H1 (cell line): ENCODE data around the gene HS1BP3. TPM values are rescaled to one million over a fixed set of nuclear protein-coding genes. Genes with fewer than 3 reads are reported as not detected.

Source experiments
- CTCF ChIA-PET: fragments of 300-600 bp; sonication (Branson Sonifier 250); formaldehyde crosslinking; loops from one replicate; lab custom pipeline; 2021; ENCODE audit not compliant: partially characterized antibody; lab: Charles Lee
- POLR2A ChIA-PET: fragments of 300-600 bp; sonication (Branson Sonifier 250); formaldehyde crosslinking; loops from one replicate; lab custom pipeline; 2021; ENCODE audit warnings: inconsistent platforms; ENCODE audit not compliant: partially characterized antibody; lab: Charles Lee
- DNase-seq, 2 experiments: peaks; one replicate each; pipeline versions ENCODE4 v3.0.0 to v3.0.0-alpha.2; 2010 to 2022; ENCODE audit warnings: low spot score in 2 of 2, low read depth in 1 of 2, mixed read lengths in 1 of 2
- FAIRE-seq: peaks from 2 replicates; lab custom pipeline; 2011; peaks lifted over from hg19 to GRCh38; lab: Jason Lieb, UNC
- H2AFZ ChIP-seq: 2 replicates; pipeline ENCODE4 v1.8.1; 2012; ENCODE audit warnings: low read length, inconsistent platforms
- H2AK5ac ChIP-seq: 2 replicates; pipeline ENCODE4 v1.6.1; 2013; ENCODE audit warnings: low read depth, low read length
- H2BK120ac ChIP-seq: replicated peaks from 2 replicates; pipeline ENCODE3; 2013; ENCODE audit warnings: low read depth, low read length, inconsistent platforms
- H2BK12ac ChIP-seq: 2 replicates; pipeline ENCODE4 v1.6.1; 2013; ENCODE audit warnings: low read depth, low read length
- H2BK15ac ChIP-seq: 2 replicates; pipeline ENCODE4 v1.6.1; 2013; ENCODE audit warnings: low read length
- H2BK20ac ChIP-seq: 2 replicates; pipeline ENCODE4 v1.6.1; 2013; ENCODE audit warnings: low read length
- H2BK5ac ChIP-seq: 2 replicates; pipeline ENCODE4 v1.6.1; 2013; ENCODE audit warnings: low read depth, low read length
- H3K14ac ChIP-seq: 2 replicates; pipeline ENCODE4 v1.6.1; 2013; ENCODE audit warnings: inconsistent platforms; ENCODE audit not compliant: insufficient read length
- H3K18ac ChIP-seq: 2 replicates; pipeline ENCODE4 v1.6.1; 2013; ENCODE audit warnings: low read length; ENCODE audit errors: extremely low read depth
- H3K23ac ChIP-seq: 2 replicates; pipeline ENCODE4 v1.6.1; 2013; ENCODE audit warnings: inconsistent platforms; ENCODE audit not compliant: insufficient read length
- H3K23me2 ChIP-seq: 2 replicates; pipeline ENCODE4 v1.6.1; 2013; ENCODE audit warnings: low read depth, low read length
- H3K27ac ChIP-seq: 2 replicates; pipeline ENCODE4 v1.6.1; 2011; ENCODE audit warnings: low read depth, low read length, inconsistent platforms
- H3K27me3 ChIP-seq, 4 experiments: replicated peaks in 1 of 4; 1 replicate in 1 of 4; 2 replicates in 3 of 4; pipeline versions ENCODE4 v1.6.1 to v1.8.1; 2011 to 2013; ENCODE audit warnings: low read length in 3 of 4, mild to moderate bottlenecking in 3 of 4, inconsistent platforms in 2 of 4, mixed read lengths in 2 of 4, moderate library complexity in 1 of 4; ENCODE audit not compliant: control insufficient read depth in 3 of 4, insufficient read depth in 3 of 4; ENCODE audit errors: extremely low read depth in 1 of 4
- H3K36me3 ChIP-seq, 4 experiments: 2 replicates each; pipeline versions ENCODE4 v1.6.1 to v1.8.1; 2011 to 2013; ENCODE audit warnings: mild to moderate bottlenecking in 4 of 4, low read length in 3 of 4, moderate library complexity in 2 of 4, control low read depth in 1 of 4, inconsistent platforms in 1 of 4; ENCODE audit not compliant: insufficient read depth in 4 of 4, control insufficient read depth in 2 of 4
- H3K4ac ChIP-seq: replicated peaks from 2 replicates; pipeline ENCODE3; 2013; ENCODE audit warnings: low read length, low read depth, mixed read lengths, inconsistent platforms; ENCODE audit not compliant: insufficient read length
- H3K4me1 ChIP-seq, 4 experiments: replicated peaks in 1 of 4; 1 replicate in 1 of 4; 2 replicates in 3 of 4; pipeline versions ENCODE4 v1.6.1 to v1.8.1; 2011 to 2013; ENCODE audit warnings: low read length in 3 of 4, inconsistent platforms in 2 of 4, mixed read lengths in 1 of 4; ENCODE audit not compliant: insufficient read depth in 4 of 4, control insufficient read depth in 3 of 4
- H3K4me2 ChIP-seq, 2 experiments: 2 replicates each; pipeline versions ENCODE4 v1.6.1 to v1.8.1; 2011 to 2013; ENCODE audit warnings: low read depth in 2 of 2, low read length in 2 of 2, control low read depth in 1 of 2, inconsistent platforms in 1 of 2, mild to moderate bottlenecking in 1 of 2; ENCODE audit not compliant: insufficient read depth in 1 of 2
- H3K4me3 ChIP-seq, 4 experiments: fragments of 200-600, 300-600 bp in 1 of 4; sonication (generic), shearing (Covaris generic), sonication (Bioruptor Twin) in 1 of 4; 2 replicates each; pipeline versions ENCODE4 v1.5.1 to v1.8.1; 2011 to 2016; ENCODE audit warnings: low read length in 4 of 4, low read depth in 3 of 4, control low read depth in 2 of 4, inconsistent platforms in 2 of 4, mild to moderate bottlenecking in 2 of 4, mixed read lengths in 1 of 4, moderate library complexity in 1 of 4; ENCODE audit not compliant: insufficient read depth in 2 of 4; ENCODE audit errors: extremely low read depth in 1 of 4
- H3K56ac ChIP-seq: replicated peaks from 2 replicates; pipeline ENCODE3; 2013; ENCODE audit warnings: low read depth, mild to moderate bottlenecking, mixed read lengths, low read length, inconsistent platforms; ENCODE audit not compliant: insufficient read length
- H3K79me1 ChIP-seq: 2 replicates; pipeline ENCODE4 v1.6.1; 2013; ENCODE audit warnings: low read depth, low read length, control low read depth
- H3K79me2 ChIP-seq, 2 experiments: 2 replicates each; pipeline versions ENCODE4 v1.6.1 to v1.8.1; 2012 to 2013; ENCODE audit warnings: low read length in 2 of 2, mild to moderate bottlenecking in 2 of 2, inconsistent platforms in 1 of 2; ENCODE audit not compliant: insufficient read depth in 2 of 2, control insufficient read depth in 1 of 2
- H3K9ac ChIP-seq, 4 experiments: replicated peaks in 1 of 4; 1 replicate in 1 of 4; 2 replicates in 3 of 4; pipeline versions ENCODE4 v1.6.1 to v1.8.1; 2011 to 2013; ENCODE audit warnings: low read depth in 3 of 4, low read length in 3 of 4, control low read depth in 2 of 4, mild to moderate bottlenecking in 2 of 4, moderate library complexity in 2 of 4, inconsistent platforms in 1 of 4; ENCODE audit errors: extremely low read depth in 1 of 4
- H3K9me3 ChIP-seq, 2 experiments: 2 replicates each; pipeline versions ENCODE4 v1.6.1 to v1.8.1; 2012 to 2013; ENCODE audit warnings: mild to moderate bottlenecking in 2 of 2, moderate library complexity in 2 of 2, control low read depth in 1 of 2, inconsistent platforms in 1 of 2, low read depth in 1 of 2, low read length in 1 of 2, mixed read lengths in 1 of 2; ENCODE audit not compliant: insufficient read depth in 2 of 2
- H4K20me1 ChIP-seq, 2 experiments: replicated peaks in 1 of 2; 2 replicates each; pipeline versions ENCODE3 to v1.8.1; 2011 to 2013; ENCODE audit warnings: inconsistent platforms in 2 of 2, low read length in 2 of 2, mild to moderate bottlenecking in 1 of 2; ENCODE audit not compliant: insufficient read depth in 2 of 2, control insufficient read depth in 1 of 2
- H4K5ac ChIP-seq: 2 replicates; pipeline ENCODE4 v1.6.1; 2013; ENCODE audit warnings: low read length, low read depth, mixed read lengths, inconsistent platforms; ENCODE audit not compliant: insufficient read length
- H4K8ac ChIP-seq: 2 replicates; pipeline ENCODE4 v1.8.0; 2013; ENCODE audit warnings: mild to moderate bottlenecking, moderate library complexity, low read length, inconsistent platforms; ENCODE audit not compliant: insufficient read depth; ENCODE audit errors: extremely low read depth
- H4K91ac ChIP-seq: replicated peaks from 2 replicates; pipeline ENCODE3; 2013; ENCODE audit warnings: low read length, mixed read lengths, inconsistent platforms; ENCODE audit not compliant: insufficient read length
- EP300 ChIP-seq, 2 experiments: IDR thresholded peaks; 1 replicate in 1 of 2; 2 replicates in 1 of 2; pipeline ENCODE4 v1.6.1; 2011 to 2012; ENCODE audit warnings: low read depth in 2 of 2, low read length in 2 of 2, mild to moderate bottlenecking in 2 of 2, borderline replicate concordance in 1 of 2, inconsistent platforms in 1 of 2, moderate library complexity in 1 of 2
- GTF2F1 ChIP-seq: IDR thresholded peaks from 2 replicates; pipeline ENCODE4 v1.6.1; 2012; ENCODE audit warnings: low read depth, low read length, improper control_type of control experiment, borderline replicate concordance
- HDAC2 ChIP-seq, 2 experiments: fragments of 300-600 bp in 1 of 2; sonication (generic) in 1 of 2; IDR thresholded peaks; 2 replicates each; pipeline ENCODE4 v1.6.1; 2011 to 2012; ENCODE audit warnings: low read depth in 2 of 2, low read length in 2 of 2, mild to moderate bottlenecking in 2 of 2, moderate library complexity in 2 of 2, borderline replicate concordance in 1 of 2, inconsistent platforms in 1 of 2
- MAFK ChIP-seq: IDR thresholded peaks from 2 replicates; pipeline ENCODE4 v1.6.1; 2012; ENCODE audit warnings: low read depth, mild to moderate bottlenecking, improper control_type of control experiment, low read length
- NANOG ChIP-seq: IDR thresholded peaks from 2 replicates; pipeline ENCODE4 v1.6.1; 2011; ENCODE audit warnings: low read length, low read depth, mild to moderate bottlenecking, inconsistent platforms; ENCODE audit not compliant: insufficient read depth, poor library complexity, severe bottlenecking
- PHF8 ChIP-seq: fragments of 200-600 bp; sonication (generic); conservative IDR thresholded peaks from 2 replicates; pipeline ENCODE4 v1.7.1; 2012; ENCODE audit warnings: low read depth, mild to moderate bottlenecking, inconsistent platforms, low read length, moderate library complexity
- RFX5 ChIP-seq: IDR thresholded peaks from 2 replicates; pipeline ENCODE4 v1.6.1; 2011; ENCODE audit warnings: low read depth, low read length, improper control_type of control experiment, borderline replicate concordance
- SIX5 ChIP-seq: IDR thresholded peaks from 2 replicates; pipeline ENCODE4 v1.6.1; 2011; ENCODE audit warnings: mild to moderate bottlenecking, low read depth, low read length
- TAF1 ChIP-seq: IDR thresholded peaks from 2 replicates; pipeline ENCODE4 v1.6.1; 2011; ENCODE audit warnings: mild to moderate bottlenecking, low read depth, low read length
- TEAD4 ChIP-seq: IDR thresholded peaks from 2 replicates; pipeline ENCODE4 v1.6.1; 2012; ENCODE audit warnings: low read depth, low read length, inconsistent platforms, mixed read lengths
- WGBS, 2 experiments: shearing (Covaris generic) in 1 of 2; methylation state at CpG; one replicate each; pipeline versions ENCODE4 v1.1.6 to v1.1.7; 2013 to 2015; ENCODE audit warnings: low lambda C conversion rate in 2 of 2, mixed read lengths in 2 of 2, inconsistent platforms in 1 of 2, low coverage in 1 of 2, missing lambda C conversion rate in 1 of 2; ENCODE audit not compliant: insufficient replicate concordance in 2 of 2, insufficient coverage in 1 of 2, insufficient read length in 1 of 2; ENCODE audit errors: extremely low coverage in 1 of 2, missing lambda C conversion rate in 1 of 2; 5-methylcytosine and 5-hydroxymethylcytosine counted together
- polyA plus RNA-seq, 7 experiments: library from polyadenylated mRNA; depleted of rRNA in 3 of 7; stranded (reverse) in 5 of 7; unstranded in 2 of 7; fragments of >200 nt in 5 of 7; fragments of 200-250 nt in 2 of 7; gene quantifications; 1 replicate in 5 of 7; 2 replicates in 1 of 7; 4 replicates in 1 of 7; pipeline versions ENCODE4 v1.2.1 to v1.2.3, GENCODE V29; 2011 to 2013; ENCODE audit warnings: missing spikeins in 2 of 7, mixed read lengths in 2 of 7
- total RNA-seq: library from RNA; stranded (reverse); fragmentation: NEBNext Ultra II Directional; extraction: Animal tissue kit (Norgen Biotek cat#: 25700); gene quantifications from 2 replicates; pipeline ENCODE4 v1.2.1, GENCODE V29; 2021
- TF ChIP-seq, protein P1 (sequence below): IDR thresholded peaks from 2 replicates; pipeline ENCODE4 v1.6.1; 2011; ENCODE audit warnings: low read length, improper control_type of control experiment

HS1BP3 gene
- total and polyA plus RNA-seq, 2 of the 8 experiments (the other 6 are each of a cell fraction or from before 2014, with no cell fraction given): 11.1 to 11.3 TPM

DNA sequence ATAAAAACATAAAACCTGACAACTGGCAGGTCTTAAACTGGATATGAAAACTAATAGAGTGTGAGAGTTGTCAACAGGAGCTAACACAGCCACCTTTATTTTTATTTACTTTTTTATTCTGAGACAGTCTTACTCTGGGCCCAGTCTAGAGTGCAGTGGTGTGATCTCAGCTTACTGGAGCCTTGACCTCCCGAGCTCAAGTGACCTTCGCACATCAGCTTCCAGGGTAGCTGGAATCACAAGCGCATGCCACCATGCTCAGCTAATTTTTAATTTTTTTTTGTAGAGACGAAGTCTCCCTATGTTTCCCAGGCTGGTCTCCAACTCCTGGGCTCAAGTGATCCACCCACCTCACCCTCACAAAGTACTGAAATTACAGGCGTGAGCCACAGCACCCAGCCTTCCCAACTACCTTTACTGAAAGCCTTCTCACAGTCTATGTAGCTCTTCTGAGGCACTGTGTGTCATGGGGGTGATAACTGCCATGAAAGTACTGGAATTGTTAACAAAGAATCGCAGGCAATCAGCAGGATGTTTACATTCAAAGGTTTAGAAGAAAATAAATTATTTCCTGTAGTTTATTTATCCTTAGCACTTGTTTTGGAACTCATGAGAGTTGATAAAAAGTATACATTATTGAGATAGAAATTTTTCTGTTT is 40.3 kb upstream of the HS1BP3 start:
- no peak overlapping the region for H2BK20ac ChIP-seq
- ChIA-PET POLR2A (no interaction called here), CTCF (interaction anchor here (0.7 to 4.3 kb wide), 6 partner anchors 8 to 272 kb away, joined by 3 to 35 read pairs (median 6); no protein-coding TSS in a partner anchor)
- no peak overlapping the region for H2BK5ac ChIP-seq
- no peak overlapping the region for H4K5ac ChIP-seq
- WGBS, 2 experiments: 84% methylated on average over 6 of the region's 6 CpGs; no CpG with 5 or more reads in 1 of the 2 experiments
- H2AK5ac ChIP-seq: no peak overlapping the region
- H2BK120ac ChIP-seq: no peak overlapping the region
- H4K91ac ChIP-seq: no peak overlapping the region
- H3K36me3 ChIP-seq: peaks cover 0 to 8% (median 2%) of the 10 kb centered on the region in 4 experiments; a peak in 2 of 8 replicates
- H3K18ac ChIP-seq: no peak overlapping the region
- no peaks in the 10 kb centered on the region for H3K23me2 ChIP-seq
- H2BK12ac ChIP-seq: no peak overlapping the region
- H3K9ac ChIP-seq: no peak overlapping the region
- no peak overlapping the region for H3K56ac ChIP-seq
- no peak overlapping the region for H3K4me2 ChIP-seq
- no peak overlapping the region for H3K23ac ChIP-seq
- no peak overlapping the region for H2AFZ ChIP-seq
- FAIRE-seq: no peak
- H3K79me2 ChIP-seq: no peaks in the 10 kb centered on the region
- H3K9me3 ChIP-seq: no peaks in the 10 kb centered on the region
- no peak overlapping the region for H2BK15ac ChIP-seq
- no peak overlapping the region for H3K4ac ChIP-seq
- H3K27me3 ChIP-seq: no peaks in the 10 kb centered on the region
- no peak overlapping the region for H3K14ac ChIP-seq
- no peak overlapping the region for H3K4me3 ChIP-seq
- H3K4me1 ChIP-seq: no peaks in the 10 kb centered on the region
- DNase-seq: no peak
- H3K79me1 ChIP-seq: no peaks in the 10 kb centered on the region; the same call in 1 of the 2 replicates
- no peak overlapping the region for H3K27ac ChIP-seq
- peaks cover 0 to 3% of the 10 kb centered on the region in 2 experiments for H4K20me1 ChIP-seq
- no peak overlapping the region for H4K8ac ChIP-seq
- TF ChIP-seq TEAD4 (no peak), PHF8 (no peak), NANOG (no peak), MAFK (no peak), RFX5 (no peak), TAF1 (no peak), SIX5 (no peak), HDAC2 (IDR thresholded peaks at IDR 0.05; ENCODE audit: borderline replicate concordance in 1 of 2, low read depth in 2 of 2, low read length in 2 of 2) (no peak), GTF2F1 (no peak), EP300 (IDR thresholded peaks at IDR 0.05; ENCODE audit: borderline replicate concordance in 1 of 2, low read depth in 2 of 2, low read length in 2 of 2) (no peak)
- TF ChIP-seq, protein P1, sequence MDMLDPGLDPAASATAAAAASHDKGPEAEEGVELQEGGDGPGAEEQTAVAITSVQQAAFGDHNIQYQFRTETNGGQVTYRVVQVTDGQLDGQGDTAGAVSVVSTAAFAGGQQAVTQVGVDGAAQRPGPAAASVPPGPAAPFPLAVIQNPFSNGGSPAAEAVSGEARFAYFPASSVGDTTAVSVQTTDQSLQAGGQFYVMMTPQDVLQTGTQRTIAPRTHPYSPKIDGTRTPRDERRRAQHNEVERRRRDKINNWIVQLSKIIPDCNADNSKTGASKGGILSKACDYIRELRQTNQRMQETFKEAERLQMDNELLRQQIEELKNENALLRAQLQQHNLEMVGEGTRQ: no peak
